T-cell (primary cell): ENCODE measurements around the gene NCS1. TPM values are rescaled to one million over a fixed set of nuclear protein-coding genes. Genes with fewer than 3 reads are reported as not detected.

Experiments
- ATAC-seq, 4 experiments: fragments of 200-7000 bp in 3 of 4; fragments of 150-1000 bp in 1 of 4; cut with Tn5 transposase; replicated peaks in 1 of 4; 1 replicate in 3 of 4; 2 replicates in 1 of 4; pipeline ENCODE4 v1.10.0; 2021; ENCODE audit warnings: moderate library complexity in 3 of 4, mild to moderate bottlenecking in 2 of 4, moderate number of reproducible peaks in 1 of 4
- CTCF ChIA-PET, 2 donors: fragments of 300-600 bp; sonication (Branson Sonifier 250); formaldehyde crosslinking; loops; one replicate each; lab custom pipeline; 2022; ENCODE audit warnings: antibody characterized with exemption in 2 of 2; lab: Charles Lee
- POLR2A ChIA-PET, 2 donors: fragments of 300-600 bp; sonication (Branson Sonifier 250); formaldehyde crosslinking; loops; one replicate each; lab custom pipeline; 2022; ENCODE audit warnings: antibody characterized with exemption in 2 of 2; lab: Charles Lee
- DNase-seq, 35 experiments: peaks; one replicate each; pipeline versions ENCODE4 v3.0.0 to v3.0.0-alpha.2; 2013 to 2023
- H3K27ac ChIP-seq: one replicate; pipeline ENCODE4 v1.5.1; 2013; ENCODE audit warnings: low read length
- H3K27me3 ChIP-seq, 2 experiments: replicated peaks in 1 of 2; 1 replicate in 1 of 2; 2 replicates in 1 of 2; pipeline versions ENCODE4 v1.6.1 to v1.7.0; 2013; ENCODE audit warnings: low read length in 1 of 2, mixed read lengths in 1 of 2; ENCODE audit not compliant: control insufficient read depth in 2 of 2, insufficient read depth in 2 of 2; ENCODE audit errors: extremely low read depth in 1 of 2
- H3K36me3 ChIP-seq, 2 donors: 1 replicate in 1 of 2; 2 replicates in 1 of 2; pipeline versions ENCODE4 v1.6.1 to v1.7.0; 2013; ENCODE audit warnings: low read length in 1 of 2; ENCODE audit not compliant: control insufficient read depth in 2 of 2, insufficient read depth in 1 of 2; ENCODE audit errors: extremely low read depth in 1 of 2
- H3K4me1 ChIP-seq, 2 experiments: 1 replicate in 1 of 2; 2 replicates in 1 of 2; pipeline versions ENCODE4 v1.6.1 to v1.7.0; 2013; ENCODE audit warnings: low read length in 2 of 2, mixed read lengths in 1 of 2; ENCODE audit not compliant: insufficient read depth in 2 of 2, control insufficient read depth in 1 of 2; ENCODE audit errors: extremely low read depth in 1 of 2
- H3K4me3 ChIP-seq, 2 donors: 1 replicate in 1 of 2; 2 replicates in 1 of 2; pipeline versions ENCODE4 v1.5.1 to v1.7.0; 2013; ENCODE audit warnings: mild to moderate bottlenecking in 2 of 2, low read length in 1 of 2, moderate library complexity in 1 of 2; ENCODE audit not compliant: control insufficient read depth in 1 of 2; ENCODE audit errors: extremely low read depth in 1 of 2
- H3K9me3 ChIP-seq: 2 replicates; pipeline ENCODE4 v1.7.0; 2013
- H3K27ac Mint-ChIP-seq, 2 donors: one replicate each; pipeline ENCODE4 v1.8.0; 2020 to 2021; ENCODE audit warnings: mild to moderate bottlenecking in 2 of 2, mixed read lengths in 2 of 2
- H3K27me3 Mint-ChIP-seq, 2 donors: one replicate each; pipeline ENCODE4 v1.8.0; 2021 to 2022; ENCODE audit warnings: mixed read lengths in 2 of 2
- H3K36me3 Mint-ChIP-seq: one replicate; pipeline ENCODE4 v1.8.0; 2021; ENCODE audit warnings: mixed read lengths
- H3K4me1 Mint-ChIP-seq, 3 donors: one replicate each; pipeline ENCODE4 v1.8.0; 2020 to 2022; ENCODE audit warnings: mixed read lengths in 3 of 3, mild to moderate bottlenecking in 1 of 3
- H3K4me3 Mint-ChIP-seq, 3 donors: one replicate each; pipeline ENCODE4 v1.8.0; 2020 to 2022; ENCODE audit warnings: mild to moderate bottlenecking in 3 of 3, mixed read lengths in 3 of 3, moderate library complexity in 3 of 3
- H3K9me3 Mint-ChIP-seq, 3 donors: one replicate each; pipeline ENCODE4 v1.8.0; 2020 to 2022; ENCODE audit warnings: mixed read lengths in 3 of 3
- WGBS: methylation state at CpG from one replicate; pipeline ENCODE4 v1.1.5; 2013; ENCODE audit warnings: missing lambda C conversion rate; ENCODE audit not compliant: insufficient coverage; 5-methylcytosine and 5-hydroxymethylcytosine counted together
- total RNA-seq, 35 experiments: library from RNA in 6 of 35; stranded (reverse) in 6 of 35; fragments of 120-200 nt in 1 of 35; gene quantifications; one replicate each; pipeline versions ENCODE4 v1.2.1 to v1.2.4 and lab custom pipeline; 2013 to 2026

The NCS1 gene
- total RNA-seq, 5 donors from 2014 or later (not counting 1 experiment from before 2014, with no cell fraction given), result 0.20 to 0.82 (median 0.46) TPM; not detected in 1

- ChIA-PET CTCF (no interaction called here), POLR2A (no interaction called here)
- 63% methylated on average over 2 of the region's 3 CpGs for WGBS
- DNase-seq (no peak), ATAC-seq (no peak)
- Histone ChIP-seq H3K27me3 (peaks cover 0 to 8% of the 10 kb centered on the region in 2 experiments), H3K4me3 (no peak overlapping the region), H3K36me3 (no peaks in the 10 kb centered on the region), H3K9me3 (no peaks in the 10 kb centered on the region), H3K27ac (no peak overlapping the region), H3K4me1 (no peaks in the 10 kb centered on the region)
- Mint-ChIP-seq H3K27me3 (peaks cover 4 to 5% of the 10 kb centered on the region in 2 donors), H3K9me3 (no peaks in the 10 kb centered on the region), H3K4me3 (no peak overlapping the region), H3K36me3 (no peaks in the 10 kb centered on the region), H3K4me1 (no peaks in the 10 kb centered on the region), H3K27ac (no peak overlapping the region)
These were observed 42.7 kb downstream of the NCS1 start for GRCh38 chr9:130214776-130215340.

- Histone ChIP-seq H3K27ac (no peak overlapping the region), H3K4me1 (no peaks in the 10 kb centered on the region), H3K36me3 (no peaks in the 10 kb centered on the region), H3K27me3 (peaks cover 0 to 8% of the 10 kb centered on the region in 2 experiments), H3K9me3 (no peaks in the 10 kb centered on the region), H3K4me3 (no peak overlapping the region)
- H3K4me3 Mint-ChIP-seq, result no peak overlapping the region
- POLR2A ChIA-PET, result no interaction called here
- CTCF ChIA-PET, result no interaction called here
- no peaks in the 10 kb centered on the region for H3K36me3 Mint-ChIP-seq
- DNase-seq (no peak), ATAC-seq (no peak)
- no peak overlapping the region for H3K27ac Mint-ChIP-seq
- peaks cover 0 to 2% of the 10 kb centered on the region in 2 donors for H3K27me3 Mint-ChIP-seq
- no peaks in the 10 kb centered on the region for H3K4me1 Mint-ChIP-seq
- WGBS, result 75% methylated on average over 13 of the region's 16 CpGs
- H3K9me3 Mint-ChIP-seq, result no peaks in the 10 kb centered on the region
These were observed 43.3 kb downstream of the NCS1 start for GRCh38 chr9:130215341-130216119.

- Mint-ChIP-seq H3K4me1 (no peaks in the 10 kb centered on the region), H3K4me3 (no peak overlapping the region), H3K36me3 (no peaks in the 10 kb centered on the region), H3K27me3 (no peaks in the 10 kb centered on the region), H3K27ac (no peak overlapping the region), H3K9me3 (no peaks in the 10 kb centered on the region)
- H3K27me3 ChIP-seq, result peaks cover 0 to 4% of the 10 kb centered on the region in 2 experiments
- no peaks in the 10 kb centered on the region for H3K36me3 ChIP-seq
- no peak overlapping the region for H3K27ac ChIP-seq
- ChIA-PET CTCF (no interaction called here), POLR2A (interaction anchor here in 1 of 2 donors (0.6 kb wide), 1 partner anchor 304 kb away, joined by 3 read pairs; no protein-coding TSS in a partner anchor)
- H3K4me3 ChIP-seq, result no peak overlapping the region
- 92% methylated on average over 9 of the region's 10 CpGs for WGBS
- ATAC-seq, result no peak
- no peak for DNase-seq
- no peaks in the 10 kb centered on the region for H3K9me3 ChIP-seq
- no peaks in the 10 kb centered on the region for H3K4me1 ChIP-seq
These were observed 45.6 kb downstream of the NCS1 start for GRCh38 chr9:130217838-130218237.

- peaks cover 0 to 4% of the 10 kb centered on the region in 2 experiments for H3K27me3 ChIP-seq
These were observed 47.5 kb downstream of the NCS1 start for GRCh38 chr9:130219661-130220096.

DNA sequence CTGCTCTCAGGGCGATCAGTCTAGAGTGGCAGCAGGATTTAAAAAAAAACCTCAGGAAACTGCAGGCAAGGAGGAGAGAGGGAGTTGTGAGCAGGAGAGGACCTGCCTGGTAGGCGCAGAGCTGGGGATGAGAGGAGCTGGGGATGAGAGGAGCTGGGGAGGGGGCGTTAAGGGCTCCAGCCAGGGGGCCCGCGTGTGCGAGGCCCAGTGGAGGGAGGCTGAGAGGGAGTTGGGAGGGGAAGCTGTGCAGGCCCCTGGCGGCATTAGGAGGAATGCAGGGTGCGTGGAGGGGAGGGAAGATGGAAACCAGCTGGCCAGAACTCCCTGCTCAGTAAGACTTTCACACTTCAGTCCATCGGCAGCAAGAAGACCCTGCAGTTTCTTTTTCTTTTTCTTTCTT, 48.1 kb downstream of the NCS1 start:
- CTCF ChIA-PET, result interaction anchor here (0.7 to 1.0 kb wide), 2 partner anchors 18 to 497 kb away, joined by 3 read pairs; no protein-coding TSS in a partner anchor
- H3K27ac Mint-ChIP-seq, result no peak overlapping the region
- 74% methylated on average over 6 of the region's 9 CpGs for WGBS

More at GRCh38 chr9:130219661-130220096, 47.5 kb downstream of the NCS1 start:
- 91% methylated on average over 16 of the region's 16 CpGs for WGBS
- Mint-ChIP-seq H3K4me1 (no peaks in the 10 kb centered on the region), H3K27ac (no peak overlapping the region), H3K36me3 (no peaks in the 10 kb centered on the region), H3K4me3 (no peak overlapping the region), H3K27me3 (no peaks in the 10 kb centered on the region), H3K9me3 (no peaks in the 10 kb centered on the region)
- Histone ChIP-seq H3K27ac (no peak overlapping the region), H3K36me3 (no peaks in the 10 kb centered on the region), H3K4me3 (no peak overlapping the region), H3K9me3 (no peaks in the 10 kb centered on the region), H3K4me1 (no peaks in the 10 kb centered on the region)
- DNase-seq (no peak), ATAC-seq (no peak)
- CTCF ChIA-PET, result no interaction called here
- POLR2A ChIA-PET, result no interaction called here

GRCh38 chr9:130222833-130223232, 50.6 kb downstream of the NCS1 start:
- ATAC-seq (no peak), DNase-seq (no peak)
- Histone ChIP-seq H3K4me3 (no peak overlapping the region), H3K4me1 (no peaks in the 10 kb centered on the region), H3K27ac (no peak overlapping the region), H3K36me3 (no peaks in the 10 kb centered on the region), H3K27me3 (no peaks in the 10 kb centered on the region), H3K9me3 (no peaks in the 10 kb centered on the region)
- POLR2A ChIA-PET, result interaction anchor here in 1 of 2 donors (0.5 kb wide), 1 partner anchor 459 kb away, joined by 8 read pairs; no protein-coding TSS in a partner anchor
- CTCF ChIA-PET, result interaction anchor here in 1 of 2 donors (0.9 kb wide), 1 partner anchor 13 kb away, joined by 5 read pairs; no protein-coding TSS in a partner anchor
- Mint-ChIP-seq H3K27me3 (no peaks in the 10 kb centered on the region), H3K36me3 (no peaks in the 10 kb centered on the region), H3K27ac (no peak overlapping the region), H3K4me1 (no peaks in the 10 kb centered on the region), H3K9me3 (peaks cover 0 to 9% (median 5%) of the 10 kb centered on the region in 3 donors), H3K4me3 (no peak overlapping the region)
- 90% methylated on average over 6 of the region's 9 CpGs for WGBS

More for the DNA sequence above, 48.1 kb downstream of the NCS1 start:
- Histone ChIP-seq H3K9me3 (no peaks in the 10 kb centered on the region), H3K27me3 (peaks cover 0 to 4% of the 10 kb centered on the region in 2 experiments), H3K4me1 (no peaks in the 10 kb centered on the region), H3K4me3 (no peak overlapping the region), H3K27ac (no peak overlapping the region), H3K36me3 (no peaks in the 10 kb centered on the region)
- Mint-ChIP-seq H3K9me3 (no peaks in the 10 kb centered on the region), H3K36me3 (no peaks in the 10 kb centered on the region), H3K4me3 (no peak overlapping the region), H3K4me1 (no peaks in the 10 kb centered on the region), H3K27me3 (no peaks in the 10 kb centered on the region)
- no peak for ATAC-seq
- POLR2A ChIA-PET, result interaction anchor here in 1 of 2 donors (0.6 kb wide), 1 partner anchor 72 kb away, joined by 7 read pairs; no protein-coding TSS in a partner anchor
- DNase-seq, result no peak
